Neural progenitor cell (in vitro differentiated cells): ENCODE measurements around the gene NDRG3. TPM values are rescaled to one million over a fixed set of nuclear protein-coding genes. Genes with fewer than 3 reads are reported as not detected.

Experiments used
- DNase-seq: peaks from one replicate; pipeline ENCODE4 v3.0.0-alpha.2; 2016; ENCODE audit warnings: low spot score
- H2AFZ ChIP-seq: fragments of 200-600 bp; sonication (generic); replicated peaks from 2 replicates; pipeline ENCODE4 v1.6.1; 2016; ENCODE audit warnings: antibody characterized with exemption
- H3F3A ChIP-seq: fragments of 200-600 bp; sonication (generic); 2 replicates; pipeline ENCODE4 v1.6.1; 2016; ENCODE audit warnings: antibody characterized with exemption, low read depth
- H3K27ac ChIP-seq: fragments of 200-600 bp; sonication (generic); 2 replicates; pipeline ENCODE4 v1.5.1; 2016; ENCODE audit warnings: mild to moderate bottlenecking
- H3K27me3 ChIP-seq: fragments of 200-600 bp; sonication (generic); 2 replicates; pipeline ENCODE4 v1.6.1; 2016; ENCODE audit warnings: mild to moderate bottlenecking, moderate library complexity
- H3K36me3 ChIP-seq: fragments of 200-600 bp; sonication (generic); 2 replicates; pipeline ENCODE4 v1.5.1; 2016
- H3K4me1 ChIP-seq: fragments of 200-600 bp; sonication (generic); 2 replicates; pipeline ENCODE4 v1.6.1; 2016; ENCODE audit warnings: mixed run types
- H3K4me2 ChIP-seq: fragments of 200-600 bp; sonication (generic); 2 replicates; pipeline ENCODE4 v1.6.1; 2016
- H3K4me3 ChIP-seq: fragments of 200-600 bp; sonication (generic); 2 replicates; pipeline ENCODE4 v1.5.1; 2016
- H3K79me2 ChIP-seq: fragments of 200-600 bp; sonication (generic); 2 replicates; pipeline ENCODE4 v1.6.1; 2016; ENCODE audit warnings: low read depth
- H3K9ac ChIP-seq: fragments of 200-600 bp; sonication (generic); 2 replicates; pipeline ENCODE4 v1.6.1; 2016
- H3K9me3 ChIP-seq: fragments of 200-600 bp; sonication (generic); 2 replicates; pipeline ENCODE4 v1.5.1; 2016; ENCODE audit warnings: low read depth
- H4K20me1 ChIP-seq: fragments of 200-600 bp; sonication (generic); 2 replicates; pipeline ENCODE4 v1.6.1; 2016; ENCODE audit warnings: low read depth
- H3K27ac Mint-ChIP-seq: 3 replicates; pipeline ENCODE4 v1.8.0; 2021; ENCODE audit warnings: mixed read lengths
- H3K27me3 Mint-ChIP-seq: 2 replicates; pipeline ENCODE4 v1.8.0; 2022; ENCODE audit warnings: low read depth, mild to moderate bottlenecking, inconsistent platforms, moderate library complexity, mixed read lengths; ENCODE audit not compliant: insufficient read depth
- H3K36me3 Mint-ChIP-seq: 3 replicates; pipeline ENCODE4 v1.8.0; 2021; ENCODE audit warnings: mixed read lengths
- H3K4me1 Mint-ChIP-seq: 3 replicates; pipeline ENCODE4 v1.8.0; 2021; ENCODE audit warnings: mixed read lengths
- H3K4me3 Mint-ChIP-seq: 3 replicates; pipeline ENCODE4 v1.8.0; 2021; ENCODE audit warnings: mild to moderate bottlenecking, moderate library complexity, mixed read lengths
- H3K9me3 Mint-ChIP-seq: 3 replicates; pipeline ENCODE4 v1.8.0; 2020; ENCODE audit warnings: mixed read lengths
- EZH2 ChIP-seq: fragments of 200-600 bp; sonication (generic); IDR thresholded peaks from 2 replicates; pipeline ENCODE4 v1.6.1; 2017; ENCODE audit warnings: antibody characterized with exemption, mild to moderate bottlenecking, moderate library complexity
- EZH2phosphoT487 ChIP-seq: fragments of 200-600 bp; sonication (generic); IDR thresholded peaks from 2 replicates; pipeline ENCODE4 v1.6.1; 2017; ENCODE audit warnings: antibody characterized with exemption
- total RNA-seq: library from RNA; depleted of rRNA; stranded (reverse); fragments of >200 nt; gene quantifications from 2 replicates; pipeline ENCODE4 v1.2.3, GENCODE V29; 2015; ENCODE audit warnings: low replicate concordance
- TF ChIP-seq, protein P1 (sequence below): fragments of 200-600 bp; sonication (generic); IDR thresholded peaks from 2 replicates; pipeline ENCODE4 v1.5.1; 2017; ENCODE audit warnings: antibody characterized with exemption, mild to moderate bottlenecking

NDRG3 gene
- total RNA-seq, 1 donor from 2014 or later: 25.3 TPM

GRCh38 chr20:36688630-36689029 lies 57.3 kb downstream of the NDRG3 start:
- Mint-ChIP-seq H3K4me3 (no peak overlapping the region), H3K27me3 (peaks cover 2% of the 10 kb centered on the region), H3K27ac (no peak overlapping the region), H3K9me3 (no peaks in the 10 kb centered on the region), H3K36me3 (no peaks in the 10 kb centered on the region), H3K4me1 (no peaks in the 10 kb centered on the region)
- Histone ChIP-seq H3K27ac (no peak overlapping the region), H3K36me3 (no peaks in the 10 kb centered on the region), H3K4me3 (no peak overlapping the region), H3K4me2 (no peak overlapping the region), H3K27me3 (no peaks in the 10 kb centered on the region), H3K9me3 (no peaks in the 10 kb centered on the region), H4K20me1 (no peaks in the 10 kb centered on the region), H3K9ac (no peak overlapping the region), H3K79me2 (no peaks in the 10 kb centered on the region), H3F3A (peaks cover 5% of the 10 kb centered on the region), H3K4me1 (no peaks in the 10 kb centered on the region), H2AFZ (no peak overlapping the region)
- no peak for DNase-seq
- TF ChIP-seq EZH2: no peak
- TF ChIP-seq EZH2phosphoT487: no peak
- TF ChIP-seq, protein P1, sequence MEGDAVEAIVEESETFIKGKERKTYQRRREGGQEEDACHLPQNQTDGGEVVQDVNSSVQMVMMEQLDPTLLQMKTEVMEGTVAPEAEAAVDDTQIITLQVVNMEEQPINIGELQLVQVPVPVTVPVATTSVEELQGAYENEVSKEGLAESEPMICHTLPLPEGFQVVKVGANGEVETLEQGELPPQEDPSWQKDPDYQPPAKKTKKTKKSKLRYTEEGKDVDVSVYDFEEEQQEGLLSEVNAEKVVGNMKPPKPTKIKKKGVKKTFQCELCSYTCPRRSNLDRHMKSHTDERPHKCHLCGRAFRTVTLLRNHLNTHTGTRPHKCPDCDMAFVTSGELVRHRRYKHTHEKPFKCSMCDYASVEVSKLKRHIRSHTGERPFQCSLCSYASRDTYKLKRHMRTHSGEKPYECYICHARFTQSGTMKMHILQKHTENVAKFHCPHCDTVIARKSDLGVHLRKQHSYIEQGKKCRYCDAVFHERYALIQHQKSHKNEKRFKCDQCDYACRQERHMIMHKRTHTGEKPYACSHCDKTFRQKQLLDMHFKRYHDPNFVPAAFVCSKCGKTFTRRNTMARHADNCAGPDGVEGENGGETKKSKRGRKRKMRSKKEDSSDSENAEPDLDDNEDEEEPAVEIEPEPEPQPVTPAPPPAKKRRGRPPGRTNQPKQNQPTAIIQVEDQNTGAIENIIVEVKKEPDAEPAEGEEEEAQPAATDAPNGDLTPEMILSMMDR: no peak

DNA sequence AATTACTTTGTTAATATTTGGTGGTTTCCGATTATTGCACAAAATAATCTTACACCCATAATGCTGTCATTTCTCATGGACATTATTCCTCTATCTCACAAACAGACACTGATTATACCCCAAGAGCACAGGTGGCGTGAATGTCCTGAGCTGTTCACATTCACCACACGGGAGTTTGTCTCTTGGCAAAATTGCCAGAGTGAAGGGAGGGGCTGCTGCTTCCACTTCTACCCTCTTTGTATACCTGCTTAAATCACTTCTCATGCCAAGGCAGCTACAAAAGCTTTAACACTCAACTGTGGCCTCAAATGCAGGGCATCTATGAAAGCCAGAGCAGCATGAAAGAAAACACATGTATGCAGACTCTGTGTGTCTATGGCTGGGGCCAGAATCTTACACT lies 58.0 kb downstream of the NDRG3 start:
- TF ChIP-seq EZH2phosphoT487 (no peak), EZH2 (no peak)
- TF ChIP-seq, protein P1: no peak
- H3K4me3 Mint-ChIP-seq: no peak overlapping the region
- H4K20me1 ChIP-seq: no peaks in the 10 kb centered on the region
- H3K27ac Mint-ChIP-seq: no peak overlapping the region
- H3K9me3 ChIP-seq: no peaks in the 10 kb centered on the region
- H3K4me1 Mint-ChIP-seq: no peaks in the 10 kb centered on the region
- H3K4me2 ChIP-seq: no peak overlapping the region
- no peak for DNase-seq
- H3K36me3 Mint-ChIP-seq: no peaks in the 10 kb centered on the region
- no peak overlapping the region for H3K4me3 ChIP-seq
- peaks cover 2% of the 10 kb centered on the region for H3K27me3 Mint-ChIP-seq
- no peak overlapping the region for H3K9ac ChIP-seq
- H3K9me3 Mint-ChIP-seq: no peaks in the 10 kb centered on the region
- no peaks in the 10 kb centered on the region for H3K36me3 ChIP-seq
- H3K27me3 ChIP-seq: no peaks in the 10 kb centered on the region
- H3K4me1 ChIP-seq: no peaks in the 10 kb centered on the region
- H3K79me2 ChIP-seq: no peaks in the 10 kb centered on the region
- H3K27ac ChIP-seq: no peak overlapping the region
- H2AFZ ChIP-seq: no peak overlapping the region
- peaks cover 5% of the 10 kb centered on the region for H3F3A ChIP-seq

DNA sequence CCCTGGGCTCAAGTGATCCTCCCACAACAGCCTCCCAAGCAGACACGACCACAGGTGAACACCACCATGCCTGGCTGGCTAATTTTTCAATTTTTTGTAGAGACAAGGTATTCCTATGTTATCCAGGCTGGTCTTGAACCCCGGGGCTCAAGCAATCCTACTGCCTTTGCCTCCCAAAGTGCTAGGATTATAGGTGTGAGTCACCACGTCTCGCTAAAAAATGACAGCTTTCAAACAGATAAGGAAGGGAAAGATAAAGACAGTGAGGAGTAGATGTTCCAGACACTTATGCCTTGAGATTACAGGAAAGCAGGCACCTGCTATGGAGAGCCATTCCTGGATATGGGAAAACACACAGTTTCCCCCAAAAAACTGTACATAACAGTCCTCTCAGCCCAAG lies 58.9 kb downstream of the NDRG3 start:
- Histone ChIP-seq H3K79me2 (no peaks in the 10 kb centered on the region), H3K36me3 (no peaks in the 10 kb centered on the region), H3K4me3 (no peak overlapping the region), H2AFZ (no peak overlapping the region), H3K27me3 (no peaks in the 10 kb centered on the region), H3F3A (peaks cover 5% of the 10 kb centered on the region), H3K4me2 (no peak overlapping the region), H3K4me1 (no peaks in the 10 kb centered on the region), H4K20me1 (no peaks in the 10 kb centered on the region), H3K27ac (no peak overlapping the region), H3K9ac (no peak overlapping the region), H3K9me3 (no peaks in the 10 kb centered on the region)
- no peak overlapping the region for H3K4me3 Mint-ChIP-seq
- no peaks in the 10 kb centered on the region for H3K4me1 Mint-ChIP-seq
- H3K36me3 Mint-ChIP-seq: no peaks in the 10 kb centered on the region
- H3K27ac Mint-ChIP-seq: no peak overlapping the region
- H3K27me3 Mint-ChIP-seq: peaks cover 2% of the 10 kb centered on the region
- H3K9me3 Mint-ChIP-seq: no peaks in the 10 kb centered on the region
- TF ChIP-seq EZH2: no peak
- TF ChIP-seq EZH2phosphoT487: no peak
- TF ChIP-seq, protein P1: no peak
- DNase-seq: no peak

- Histone ChIP-seq H3K27me3 (no peaks in the 10 kb centered on the region), H3K79me2 (no peaks in the 10 kb centered on the region), H3K9me3 (no peaks in the 10 kb centered on the region), H3K4me1 (no peaks in the 10 kb centered on the region), H3K36me3 (no peaks in the 10 kb centered on the region), H3K9ac (no peak overlapping the region), H2AFZ (no peak overlapping the region), H3K4me3 (no peak overlapping the region), H4K20me1 (no peaks in the 10 kb centered on the region), H3F3A (peaks cover 5% of the 10 kb centered on the region), H3K27ac (no peak overlapping the region), H3K4me2 (no peak overlapping the region)
- Mint-ChIP-seq H3K4me3 (no peak overlapping the region), H3K27me3 (peaks cover 2% of the 10 kb centered on the region), H3K36me3 (no peaks in the 10 kb centered on the region), H3K27ac (no peak overlapping the region), H3K9me3 (no peaks in the 10 kb centered on the region), H3K4me1 (no peaks in the 10 kb centered on the region)
- no peak for TF ChIP-seq EZH2phosphoT487
- TF ChIP-seq EZH2: no peak
- TF ChIP-seq, protein P1: no peak
- no peak for DNase-seq
Observed at GRCh38 chr20:36686504-36686903, 59.4 kb downstream of the NDRG3 start.
